Stimulated activated CD8-positive, alpha-beta memory T cell treated with anti-CD3 and anti-CD28 coated beads, Interleukin-7, amount 100 ng/mL, for 24 hours (primary cell): ENCODE results near the gene MCM9.

Experiments used
- DNase-seq: peaks from one replicate; pipeline ENCODE4 v3.0.0-alpha.2; 2020; ENCODE audit warnings: low read depth

The MCM9 gene

GRCh38 chr6:118799826-118800225 lies 135.1 kb downstream of the MCM9 start:
- no peak for DNase-seq

GRCh38 chr6:118796548-118796947 lies 138.4 kb downstream of the MCM9 start:
- DNase-seq = peak; percentile 34

- no peak for DNase-seq
Observed at GRCh38 chr6:118791499-118791898, 143.5 kb downstream of the MCM9 start.

GRCh38 chr6:118789954-118790353 lies 145.0 kb downstream of the MCM9 start:
- no peak for DNase-seq

- DNase-seq = no peak
Observed at GRCh38 chr6:118789419-118789818, 145.5 kb downstream of the MCM9 start.

- no peak for DNase-seq
Observed at GRCh38 chr6:118788702-118789101, 146.3 kb downstream of the MCM9 start.

- no peak for DNase-seq
Observed at GRCh38 chr6:118787724-118788423, 147.1 kb downstream of the MCM9 start.

- no peak for DNase-seq
Observed at GRCh38 chr6:118786596-118787453, 148.1 kb downstream of the MCM9 start.

- no peak for DNase-seq
Observed at GRCh38 chr6:118785601-118786000, 149.4 kb downstream of the MCM9 start.

GRCh38 chr6:118784641-118785164 lies 150.3 kb downstream of the MCM9 start:
- DNase-seq = no peak

GRCh38 chr6:118783931-118784550 lies 150.9 kb downstream of the MCM9 start:
- no peak for DNase-seq

- no peak for DNase-seq
Observed at GRCh38 chr6:118782651-118783050, 152.3 kb downstream of the MCM9 start.

GRCh38 chr6:118781897-118782296 lies 153.1 kb downstream of the MCM9 start:
- DNase-seq = no peak

- no peak for DNase-seq
Observed at GRCh38 chr6:118780668-118781067, 154.3 kb downstream of the MCM9 start.

GRCh38 chr6:118776607-118777549 lies 158.1 kb downstream of the MCM9 start:
- peak; percentile 27 for DNase-seq

- DNase-seq = no peak
Observed at GRCh38 chr6:118775381-118775780, 159.6 kb downstream of the MCM9 start.

- no peak for DNase-seq
Observed at GRCh38 chr6:118774581-118774980, 160.4 kb downstream of the MCM9 start.

- DNase-seq = no peak
Observed at GRCh38 chr6:118772886-118773285, 162.1 kb downstream of the MCM9 start.

GRCh38 chr6:118771253-118771652 lies 163.7 kb downstream of the MCM9 start:
- DNase-seq = no peak

GRCh38 chr6:118770835-118771234 lies 164.1 kb downstream of the MCM9 start:
- no peak for DNase-seq

- no peak for DNase-seq
Observed at GRCh38 chr6:118770112-118770788, 164.7 kb downstream of the MCM9 start.
